GM18907 (cell line): ENCODE measurements around the gene CTBP1.

Experiments
- ATAC-seq: cut with Tn5 transposase; IDR thresholded peaks from one replicate; pipeline ENCODE4 v1.9.1; 2021; ENCODE audit warnings: mild to moderate bottlenecking, moderate library complexity; ENCODE audit not compliant: unreplicated experiment

CTBP1 gene

GRCh38 chr4:1178300-1179088 is 70.4 kb downstream of the CTBP1 start:
- no peak for ATAC-seq

GRCh38 chr4:1177274-1178141 is 71.4 kb downstream of the CTBP1 start:
- no peak for ATAC-seq

GRCh38 chr4:1176398-1177273 is 72.3 kb downstream of the CTBP1 start:
- ATAC-seq: no peak

- ATAC-seq: no peak
These were observed 73.2 kb downstream of the CTBP1 start for GRCh38 chr4:1175635-1176229.

GRCh38 chr4:1174941-1175634 is 73.8 kb downstream of the CTBP1 start:
- no peak for ATAC-seq

- ATAC-seq: no peak
These were observed 75.8 kb downstream of the CTBP1 start for GRCh38 chr4:1172971-1173757.

- ATAC-seq: no peak
These were observed 76.6 kb downstream of the CTBP1 start, which contains the start of gene SPON2 for GRCh38 chr4:1172228-1172851. Gene SPON2, minus strand, starts transcription at chr4:1172583.

GRCh38 chr4:1171311-1172227 is 77.4 kb downstream of the CTBP1 start:
- no peak for ATAC-seq

GRCh38 chr4:1170976-1171310 is 78.0 kb downstream of the CTBP1 start:
- no peak for ATAC-seq

GRCh38 chr4:1170156-1170975 is 78.6 kb downstream of the CTBP1 start:
- no peak for ATAC-seq

GRCh38 chr4:1169691-1170096 is 79.2 kb downstream of the CTBP1 start:
- ATAC-seq: no peak

GRCh38 chr4:1169171-1169671 is 79.7 kb downstream of the CTBP1 start:
- no peak for ATAC-seq

GRCh38 chr4:1168191-1169101 is 80.5 kb downstream of the CTBP1 start:
- no peak for ATAC-seq

GRCh38 chr4:1167244-1167949 is 81.5 kb downstream of the CTBP1 start:
- peak; percentile 84 for ATAC-seq
